HG03108 (cell line): ENCODE measurements around the gene TMPRSS4.

Source experiments
- ATAC-seq: cut with Tn5 transposase; IDR thresholded peaks from one replicate; pipeline ENCODE4 v1.9.1; 2021; ENCODE audit warnings: moderate library complexity; ENCODE audit not compliant: unreplicated experiment

TMPRSS4 gene

GRCh38 chr11:118074785-118075184 lies 2.1 kb upstream of the TMPRSS4 start:
- no peak for ATAC-seq

GRCh38 chr11:118078911-118079411 lies 2.1 kb downstream of the TMPRSS4 start:
- ATAC-seq = no peak

GRCh38 chr11:118079491-118079890 lies 2.6 kb downstream of the TMPRSS4 start:
- no peak for ATAC-seq

GRCh38 chr11:118080296-118080695 lies 3.4 kb downstream of the TMPRSS4 start:
- ATAC-seq = no peak

- no peak for ATAC-seq
These were observed 4.5 kb downstream of the TMPRSS4 start for GRCh38 chr11:118081241-118081958.

- ATAC-seq = no peak
These were observed 6.1 kb downstream of the TMPRSS4 start for GRCh38 chr11:118082880-118083552.

- ATAC-seq = no peak
These were observed 7.4 kb downstream of the TMPRSS4 start for GRCh38 chr11:118084247-118084646.

- no peak for ATAC-seq
These were observed 7.8 kb downstream of the TMPRSS4 start for GRCh38 chr11:118084656-118085055.

- no peak for ATAC-seq
These were observed 10.3 kb downstream of the TMPRSS4 start, which contains the start of gene SMIM35 for GRCh38 chr11:118086913-118087768. Gene SMIM35, minus strand, starts transcription at chr11:118086963. Its CDS starts 206 bp downstream, at chr11:118086757.

- no peak for ATAC-seq
These were observed 11.1 kb downstream of the TMPRSS4 start for GRCh38 chr11:118087931-118088330.

GRCh38 chr11:118088531-118088930 lies 11.7 kb downstream of the TMPRSS4 start:
- no peak for ATAC-seq

- ATAC-seq = no peak
These were observed 13.8 kb downstream of the TMPRSS4 start for GRCh38 chr11:118090545-118091162.

- no peak for ATAC-seq
These were observed 14.8 kb downstream of the TMPRSS4 start for GRCh38 chr11:118091690-118092089.

GRCh38 chr11:118092907-118093571 lies 16.2 kb downstream of the TMPRSS4 start:
- ATAC-seq = no peak

GRCh38 chr11:118095493-118095892 lies 18.6 kb downstream of the TMPRSS4 start:
- ATAC-seq = no peak

- no peak for ATAC-seq
These were observed 19.1 kb downstream of the TMPRSS4 start for GRCh38 chr11:118095967-118096367.

GRCh38 chr11:118098996-118099837 lies 22.3 kb downstream of the TMPRSS4 start:
- ATAC-seq = no peak

- no peak for ATAC-seq
These were observed 23.1 kb downstream of the TMPRSS4 start for GRCh38 chr11:118099838-118100556.
